Smooth muscle cell (in vitro differentiated cells): ENCODE data around the gene CELF5. TPM values are rescaled to one million over a fixed set of nuclear protein-coding genes. Genes with fewer than 3 reads are reported as not detected.

Source experiments
- DNase-seq: peaks from one replicate; lab custom pipeline; 2025; ENCODE audit not compliant: unreplicated experiment; lab: John Stamatoyannopoulos, UW
- H2AFZ ChIP-seq: fragments of 200-600 bp; sonication (generic); 2 replicates; pipeline ENCODE4 v1.6.0; 2016; ENCODE audit warnings: antibody characterized with exemption, low read depth, mild to moderate bottlenecking
- H3F3A ChIP-seq: fragments of 200-600 bp; sonication (generic); 2 replicates; pipeline ENCODE4 v1.6.0; 2017; ENCODE audit warnings: antibody characterized with exemption, low read depth
- H3K27ac ChIP-seq: fragments of 200-600 bp; sonication (generic); 2 replicates; pipeline ENCODE4 v1.5.1; 2016; ENCODE audit warnings: low read depth, mild to moderate bottlenecking
- H3K27me3 ChIP-seq: fragments of 200-600 bp; sonication (generic); 2 replicates; pipeline ENCODE4 v1.6.1; 2016; ENCODE audit warnings: low read depth, mild to moderate bottlenecking
- H3K36me3 ChIP-seq: fragments of 200-600 bp; sonication (generic); 2 replicates; pipeline ENCODE4 v1.5.1; 2016; ENCODE audit warnings: low read depth
- H3K4me1 ChIP-seq: fragments of 200-600 bp; sonication (generic); 2 replicates; pipeline ENCODE4 v1.5.1; 2016; ENCODE audit warnings: low read depth
- H3K4me2 ChIP-seq: fragments of 200-600 bp; sonication (generic); 2 replicates; pipeline ENCODE4 v1.6.0; 2016; ENCODE audit warnings: mild to moderate bottlenecking
- H3K4me3 ChIP-seq: fragments of 200-600 bp; sonication (generic); 2 replicates; pipeline ENCODE4 v1.5.1; 2016; ENCODE audit warnings: mild to moderate bottlenecking
- H3K79me2 ChIP-seq: fragments of 200-600 bp; sonication (generic); 2 replicates; pipeline ENCODE4 v1.6.0; 2016; ENCODE audit warnings: low read depth, mild to moderate bottlenecking
- H3K9ac ChIP-seq: fragments of 200-600 bp; sonication (generic); 2 replicates; pipeline ENCODE4 v1.6.0; 2016; ENCODE audit warnings: low read depth
- H3K9me3 ChIP-seq: fragments of 200-600 bp; sonication (generic); replicated peaks from 2 replicates; pipeline ENCODE4 v1.5.1; 2016; ENCODE audit warnings: low read depth
- H4K20me1 ChIP-seq: fragments of 200-600 bp; sonication (generic); 2 replicates; pipeline ENCODE4 v1.6.0; 2016; ENCODE audit warnings: low read depth
- CTCF ChIP-seq: fragments of 200-600 bp; sonication (generic); IDR thresholded peaks from 2 replicates; pipeline ENCODE4 v1.5.1; 2017; ENCODE audit warnings: borderline replicate concordance, mild to moderate bottlenecking, antibody characterized with exemption; ENCODE audit not compliant: insufficient read depth, poor library complexity, severe bottlenecking
- WGBS: methylation state at CpG from one replicate; pipeline ENCODE4 v1.1.7; 2016; ENCODE audit warnings: low lambda C conversion rate; 5-methylcytosine and 5-hydroxymethylcytosine counted together
- polyA plus RNA-seq: library from polyadenylated mRNA; unstranded; fragments of >200 nt; fragmentation: Nextera tagmentation; extraction: Ambion mirVana; gene quantifications from 2 replicates; pipeline ENCODE4 v1.2.1, GENCODE V29; 2016
- total RNA-seq: library from RNA; depleted of rRNA; stranded (reverse); fragments of >200 nt; gene quantifications from 2 replicates; pipeline ENCODE4 v1.2.3, GENCODE V29; 2014

Gene CELF5
- total and polyA plus RNA-seq, 2 experiments from 2014 or later: 0.18 TPM; not detected in 1

- Histone ChIP-seq H4K20me1 (no peaks in the 10 kb centered on the region), H2AFZ (no peak overlapping the region), H3K4me1 (no peaks in the 10 kb centered on the region), H3K27ac (no peak overlapping the region), H3F3A (no peaks in the 10 kb centered on the region), H3K4me2 (no peak overlapping the region), H3K9ac (no peak overlapping the region), H3K9me3 (no peaks in the 10 kb centered on the region), H3K36me3 (no peaks in the 10 kb centered on the region), H3K27me3 (peaks cover 5% of the 10 kb centered on the region), H3K4me3 (no peak overlapping the region), H3K79me2 (no peaks in the 10 kb centered on the region)
- no peak for DNase-seq
- WGBS: 88% methylated on average over 11 of the region's 11 CpGs
- no peak for TF ChIP-seq CTCF
These were observed 91.7 kb downstream of the CELF5 start for GRCh38 chr19:3316132-3316648.

GRCh38 chr19:3316659-3317207, 92.3 kb downstream of the CELF5 start:
- no peak for DNase-seq
- Histone ChIP-seq H3K4me3 (no peak overlapping the region), H3K36me3 (no peaks in the 10 kb centered on the region), H4K20me1 (no peaks in the 10 kb centered on the region), H3K9ac (no peak overlapping the region), H3K27ac (no peak overlapping the region), H3K27me3 (no peaks in the 10 kb centered on the region), H2AFZ (no peak overlapping the region), H3F3A (no peaks in the 10 kb centered on the region), H3K4me1 (no peaks in the 10 kb centered on the region), H3K4me2 (no peak overlapping the region), H3K79me2 (no peaks in the 10 kb centered on the region), H3K9me3 (no peaks in the 10 kb centered on the region)
- whole genome bisulfite sequencing: 84% methylated on average over 5 of the region's 5 CpGs
- TF ChIP-seq CTCF: no peak

- H3F3A ChIP-seq: no peaks in the 10 kb centered on the region
- no peaks in the 10 kb centered on the region for H4K20me1 ChIP-seq
- H3K4me2 ChIP-seq: no peak overlapping the region
- H3K4me1 ChIP-seq: no peaks in the 10 kb centered on the region
- no peak overlapping the region for H3K27ac ChIP-seq
- DNase-seq: no peak
- TF ChIP-seq CTCF: no peak
- no peaks in the 10 kb centered on the region for H3K36me3 ChIP-seq
- no peaks in the 10 kb centered on the region for H3K27me3 ChIP-seq
- 74% methylated on average over 18 of the region's 18 CpGs for WGBS
- no peak overlapping the region for H3K4me3 ChIP-seq
- no peak overlapping the region for H3K9ac ChIP-seq
- no peaks in the 10 kb centered on the region for H3K9me3 ChIP-seq
- H2AFZ ChIP-seq: no peak overlapping the region
- H3K79me2 ChIP-seq: no peaks in the 10 kb centered on the region
These were observed 95.3 kb downstream of the CELF5 start for GRCh38 chr19:3319643-3320353.

- Histone ChIP-seq H3K4me1 (no peaks in the 10 kb centered on the region), H3K79me2 (no peaks in the 10 kb centered on the region), H4K20me1 (no peaks in the 10 kb centered on the region), H3K4me2 (no peak overlapping the region), H3K27ac (no peak overlapping the region), H3K4me3 (no peak overlapping the region), H3K36me3 (no peaks in the 10 kb centered on the region), H3K27me3 (no peaks in the 10 kb centered on the region), H3K9ac (no peak overlapping the region), H3K9me3 (no peaks in the 10 kb centered on the region), H2AFZ (no peak overlapping the region), H3F3A (no peaks in the 10 kb centered on the region)
- no peak for DNase-seq
- TF ChIP-seq CTCF: no peak
- WGBS: 79% methylated on average over 23 of the region's 29 CpGs
These were observed 95.9 kb downstream of the CELF5 start for GRCh38 chr19:3320354-3320670.
